HepG2 (cell line): ENCODE results near the gene LMBRD2. TPM values are rescaled to one million over a fixed set of nuclear protein-coding genes. Genes with fewer than 3 reads are reported as not detected.

ENCODE experiments used
- GATA4 ChIP-seq: sonication (generic); IDR thresholded peaks from 2 replicates; pipeline ENCODE4 v1.6.1; 2016; ENCODE audit warnings: antibody characterized with exemption, low read depth, borderline replicate concordance
- KDM6A ChIP-seq: IDR thresholded peaks from 2 replicates; pipeline ENCODE4 v1.6.1; 2016; ENCODE audit warnings: low read depth
- MXD3 ChIP-seq: IDR thresholded peaks from 2 replicates; pipeline ENCODE4 v1.6.1; 2016; ENCODE audit warnings: mild to moderate bottlenecking, missing biosample characterization, missing genetic modification reagents
- SALL1 ChIP-seq: sonication (generic); formaldehyde crosslinking; IDR thresholded peaks from 2 replicates; pipeline ENCODE4 v1.8.0; 2022; ENCODE audit warnings: mild to moderate bottlenecking, missing genetic modification reagents
- SMAD9 ChIP-seq: sonication (generic); formaldehyde crosslinking; IDR thresholded peaks from 2 replicates; pipeline ENCODE4 v1.5.1; 2020; ENCODE audit warnings: mild to moderate bottlenecking, missing genetic modification reagents
- SNAPC5 ChIP-seq: sonication (generic); formaldehyde crosslinking; IDR thresholded peaks from 2 replicates; pipeline ENCODE4 v1.8.1; 2023; ENCODE audit warnings: mild to moderate bottlenecking, missing genetic modification reagents, borderline replicate concordance
- TAF1 ChIP-seq: sonication (generic); formaldehyde crosslinking; IDR thresholded peaks from 2 replicates; pipeline ENCODE4 v1.4.0; 2020; ENCODE audit warnings: missing genetic modification reagents
- U2AF1 ChIP-seq: fragments of 200-400 bp; formaldehyde crosslinking; optimal IDR thresholded peaks from 2 replicates; pipeline ENCODE3; 2017; ENCODE audit warnings: mild to moderate bottlenecking, low read depth, low read length
- YEATS4 ChIP-seq: sonication (generic); formaldehyde crosslinking; IDR thresholded peaks from 2 replicates; pipeline ENCODE4 v1.4.0; 2020; ENCODE audit warnings: missing genetic modification reagents, borderline replicate concordance
- ZBTB46 ChIP-seq: sonication (generic); formaldehyde crosslinking; IDR thresholded peaks from 2 replicates; pipeline ENCODE4 v1.4.0; 2020; ENCODE audit warnings: mild to moderate bottlenecking, missing genetic modification reagents, borderline replicate concordance
- ZFP82 ChIP-seq: sonication (generic); formaldehyde crosslinking; IDR thresholded peaks from 2 replicates; pipeline ENCODE4 v1.5.1; 2020; ENCODE audit warnings: mild to moderate bottlenecking, missing genetic modification reagents, borderline replicate concordance
- ZNF20 ChIP-seq: sonication (generic); formaldehyde crosslinking; IDR thresholded peaks from 2 replicates; pipeline ENCODE4 v1.4.0; 2020; ENCODE audit warnings: mild to moderate bottlenecking, moderate library complexity, missing genetic modification reagents
- ZNF672 ChIP-seq: sonication (generic); formaldehyde crosslinking; IDR thresholded peaks from 2 replicates; pipeline ENCODE4 v1.8.1; 2022; ENCODE audit warnings: missing genetic modification reagents
- ZNF773 ChIP-seq: sonication (generic); formaldehyde crosslinking; IDR thresholded peaks from 2 replicates; pipeline ENCODE4 v1.4.0; 2020; ENCODE audit warnings: missing genetic modification reagents, borderline replicate concordance
- ZNF780A ChIP-seq: sonication (generic); formaldehyde crosslinking; IDR thresholded peaks from 2 replicates; pipeline ENCODE4 v1.8.0; 2022; ENCODE audit warnings: mild to moderate bottlenecking, missing genetic modification reagents, moderate library complexity
- ZNF839 ChIP-seq: sonication (generic); formaldehyde crosslinking; IDR thresholded peaks from 2 replicates; pipeline ENCODE4 v1.4.0; 2020; ENCODE audit warnings: missing genetic modification reagents, mild to moderate bottlenecking, borderline replicate concordance
- polyA plus RNA-seq, 8 experiments: library from polyadenylated mRNA; depleted of rRNA in 3 of 8; stranded (reverse) in 7 of 8; unstranded in 1 of 8; fragments of >200 nt; fragmentation: Illumina TruSeq in 4 of 8; extraction: Trizol in 4 of 8; gene quantifications; 2 replicates each; pipeline versions ENCODE4 v1.2.1 to v1.2.3, GENCODE V29; 2011 to 2016; ENCODE audit warnings: low read depth in 4 of 8, missing spikeins in 1 of 8, mixed read lengths in 1 of 8; ENCODE audit not compliant: insufficient read depth in 1 of 8
- total RNA-seq, 5 experiments: library from RNA; depleted of rRNA; stranded (reverse); fragments of >200 nt; fragmentation: Illumina TruSeq; extraction: Trizol; gene quantifications; 2 replicates each; pipeline ENCODE4 v1.2.3, GENCODE V29; 2016; ENCODE audit warnings: low read depth in 1 of 5
- TF ChIP-seq, protein P1 (sequence below): sonication (generic); formaldehyde crosslinking; IDR thresholded peaks from 2 replicates; pipeline ENCODE4 v1.5.1; 2020; ENCODE audit warnings: mild to moderate bottlenecking, missing genetic modification reagents
- TF ChIP-seq, protein P2 (sequence below): sonication (generic); formaldehyde crosslinking; IDR thresholded peaks from 2 replicates; pipeline ENCODE4 v1.4.0; 2020; ENCODE audit warnings: low read depth, mild to moderate bottlenecking, missing genetic modification reagents
- TF ChIP-seq, protein P3 (sequence below): sonication (generic); formaldehyde crosslinking; conservative IDR thresholded peaks from 2 replicates; pipeline ENCODE4 v1.8.0; 2022; ENCODE audit warnings: low read depth, missing genetic modification reagents
- TF ChIP-seq, protein P4 (sequence below): sonication (generic); formaldehyde crosslinking; IDR thresholded peaks from 2 replicates; pipeline ENCODE4 v1.5.1; 2020; ENCODE audit warnings: missing genetic modification reagents, mild to moderate bottlenecking, borderline replicate concordance

The LMBRD2 gene
- total and polyA plus RNA-seq, 2 of the 13 experiments (the other 11 are each of a cell fraction or from before 2014, with no cell fraction given): 2.0 to 4.7 TPM

DNA sequence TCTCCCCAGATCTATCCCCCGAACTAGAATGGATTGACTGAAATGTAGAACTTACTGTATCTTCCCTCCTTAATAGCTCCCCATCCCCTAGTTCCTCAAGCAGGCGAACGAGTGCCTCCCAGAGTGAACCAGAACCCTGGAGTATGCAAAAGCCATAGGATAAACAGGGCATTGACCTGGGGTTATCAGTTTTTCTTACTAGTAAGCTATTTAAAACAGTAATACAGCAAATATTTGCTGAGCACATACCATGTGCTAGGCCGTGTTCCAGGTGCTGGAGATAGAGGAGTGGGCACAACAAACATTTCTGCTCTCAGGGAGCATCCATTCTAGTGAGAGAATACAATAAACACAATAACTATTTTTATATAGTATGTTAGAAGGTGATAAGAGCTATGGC lies 2.0 kb upstream of the LMBRD2 start (continued):
- TF ChIP-seq MXD3 (CRISPR knock-in tag) (no peak), TAF1 (CRISPR knock-in tag) (no peak), ZNF672 (CRISPR knock-in tag) (no peak), SNAPC5 (CRISPR knock-in tag) (no peak), ZNF20 (CRISPR knock-in tag) (no peak), GATA4 (peak; percentile 61; the same call in 1 of the 2 replicates), ZNF839 (CRISPR knock-in tag) (no peak), ZNF773 (CRISPR knock-in tag) (no peak), KDM6A (CRISPR knock-in tag) (0 out of 2 replicates have a peak, but pooled peaks have one; percentile 26), YEATS4 (CRISPR knock-in tag) (no peak), ZBTB46 (no peak), U2AF1 (no peak), ZFP82 (CRISPR knock-in tag) (no peak), SMAD9 (CRISPR knock-in tag) (no peak), SALL1 (CRISPR knock-in tag) (peak; percentile 74; the same call in 1 of the 2 replicates), ZNF780A (CRISPR knock-in tag) (no peak)
- TF ChIP-seq, protein P1, sequence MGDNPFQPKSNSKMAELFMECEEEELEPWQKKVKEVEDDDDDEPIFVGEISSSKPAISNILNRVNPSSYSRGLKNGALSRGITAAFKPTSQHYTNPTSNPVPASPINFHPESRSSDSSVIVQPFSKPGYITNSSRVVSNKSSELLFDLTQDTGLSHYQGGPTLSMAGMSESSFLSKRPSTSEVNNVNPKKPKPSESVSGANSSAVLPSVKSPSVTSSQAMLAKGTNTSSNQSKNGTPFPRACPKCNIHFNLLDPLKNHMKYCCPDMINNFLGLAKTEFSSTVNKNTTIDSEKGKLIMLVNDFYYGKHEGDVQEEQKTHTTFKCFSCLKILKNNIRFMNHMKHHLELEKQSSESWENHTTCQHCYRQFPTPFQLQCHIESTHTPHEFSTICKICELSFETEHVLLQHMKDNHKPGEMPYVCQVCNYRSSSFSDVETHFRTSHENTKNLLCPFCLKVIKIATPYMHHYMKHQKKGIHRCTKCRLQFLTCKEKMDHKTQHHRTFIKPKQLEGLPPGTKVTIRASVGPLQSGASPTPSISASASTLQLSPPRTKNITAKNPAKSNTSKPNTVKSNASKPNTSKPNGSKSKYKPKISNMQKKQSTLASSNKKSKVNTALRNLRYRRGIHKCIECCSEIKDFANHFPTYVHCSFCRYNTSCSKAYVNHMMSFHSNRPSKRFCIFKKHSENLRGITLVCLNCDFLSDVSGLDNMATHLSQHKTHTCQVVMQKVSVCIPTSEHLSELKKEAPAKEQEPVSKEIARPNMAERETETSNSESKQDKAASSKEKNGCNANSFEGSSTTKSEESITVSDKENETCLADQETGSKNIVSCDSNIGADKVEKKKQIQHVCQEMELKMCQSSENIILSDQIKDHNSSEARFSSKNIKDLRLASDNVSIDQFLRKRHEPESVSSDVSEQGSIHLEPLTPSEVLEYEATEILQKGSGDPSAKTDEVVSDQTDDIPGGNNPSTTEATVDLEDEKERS: no peak
- TF ChIP-seq, protein P2, sequence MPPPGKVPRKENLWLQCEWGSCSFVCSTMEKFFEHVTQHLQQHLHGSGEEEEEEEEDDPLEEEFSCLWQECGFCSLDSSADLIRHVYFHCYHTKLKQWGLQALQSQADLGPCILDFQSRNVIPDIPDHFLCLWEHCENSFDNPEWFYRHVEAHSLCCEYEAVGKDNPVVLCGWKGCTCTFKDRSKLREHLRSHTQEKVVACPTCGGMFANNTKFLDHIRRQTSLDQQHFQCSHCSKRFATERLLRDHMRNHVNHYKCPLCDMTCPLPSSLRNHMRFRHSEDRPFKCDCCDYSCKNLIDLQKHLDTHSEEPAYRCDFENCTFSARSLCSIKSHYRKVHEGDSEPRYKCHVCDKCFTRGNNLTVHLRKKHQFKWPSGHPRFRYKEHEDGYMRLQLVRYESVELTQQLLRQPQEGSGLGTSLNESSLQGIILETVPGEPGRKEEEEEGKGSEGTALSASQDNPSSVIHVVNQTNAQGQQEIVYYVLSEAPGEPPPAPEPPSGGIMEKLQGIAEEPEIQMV: no peak
- TF ChIP-seq, protein P3, sequence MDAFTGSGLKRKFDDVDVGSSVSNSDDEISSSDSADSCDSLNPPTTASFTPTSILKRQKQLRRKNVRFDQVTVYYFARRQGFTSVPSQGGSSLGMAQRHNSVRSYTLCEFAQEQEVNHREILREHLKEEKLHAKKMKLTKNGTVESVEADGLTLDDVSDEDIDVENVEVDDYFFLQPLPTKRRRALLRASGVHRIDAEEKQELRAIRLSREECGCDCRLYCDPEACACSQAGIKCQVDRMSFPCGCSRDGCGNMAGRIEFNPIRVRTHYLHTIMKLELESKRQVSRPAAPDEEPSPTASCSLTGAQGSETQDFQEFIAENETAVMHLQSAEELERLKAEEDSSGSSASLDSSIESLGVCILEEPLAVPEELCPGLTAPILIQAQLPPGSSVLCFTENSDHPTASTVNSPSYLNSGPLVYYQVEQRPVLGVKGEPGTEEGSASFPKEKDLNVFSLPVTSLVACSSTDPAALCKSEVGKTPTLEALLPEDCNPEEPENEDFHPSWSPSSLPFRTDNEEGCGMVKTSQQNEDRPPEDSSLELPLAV (CRISPR knock-in tag): no peak
- TF ChIP-seq, protein P4, sequence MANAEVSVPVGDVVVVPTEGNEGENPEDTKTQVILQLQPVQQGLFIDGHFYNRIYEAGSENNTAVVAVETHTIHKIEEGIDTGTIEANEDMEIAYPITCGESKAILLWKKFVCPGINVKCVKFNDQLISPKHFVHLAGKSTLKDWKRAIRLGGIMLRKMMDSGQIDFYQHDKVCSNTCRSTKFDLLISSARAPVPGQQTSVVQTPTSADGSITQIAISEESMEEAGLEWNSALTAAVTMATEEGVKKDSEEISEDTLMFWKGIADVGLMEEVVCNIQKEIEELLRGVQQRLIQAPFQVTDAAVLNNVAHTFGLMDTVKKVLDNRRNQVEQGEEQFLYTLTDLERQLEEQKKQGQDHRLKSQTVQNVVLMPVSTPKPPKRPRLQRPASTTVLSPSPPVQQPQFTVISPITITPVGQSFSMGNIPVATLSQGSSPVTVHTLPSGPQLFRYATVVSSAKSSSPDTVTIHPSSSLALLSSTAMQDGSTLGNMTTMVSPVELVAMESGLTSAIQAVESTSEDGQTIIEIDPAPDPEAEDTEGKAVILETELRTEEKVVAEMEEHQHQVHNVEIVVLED: no peak; the same call in 1 of the 2 replicates
